GM23338 (cell line): ENCODE measurements around the gene IL13. TPM values are rescaled to one million over a fixed set of nuclear protein-coding genes. Genes with fewer than 3 reads are reported as not detected.

ENCODE experiments used
- ATAC-seq: fragments of 200-7000 bp; cut with Tn5 transposase; 3 replicates; pipeline ENCODE4 v1.9.1; 2020
- DNase-seq: peaks from one replicate; pipeline ENCODE4 v3.0.0-alpha.2; 2015; ENCODE audit warnings: low spot score
- H2AFZ ChIP-seq: fragments of 200-600 bp; sonication (generic); 2 replicates; pipeline ENCODE4 v1.8.0; 2016; ENCODE audit warnings: antibody characterized with exemption, mild to moderate bottlenecking, moderate library complexity
- H3F3A ChIP-seq: fragments of 200-600 bp; sonication (generic); replicated peaks from 2 replicates; pipeline ENCODE4 v1.8.0; 2017; ENCODE audit warnings: antibody characterized with exemption, mixed run types, low read depth
- H3K27ac ChIP-seq: fragments of 200-600 bp; sonication (generic); 2 replicates; pipeline ENCODE4 v1.6.1; 2016; ENCODE audit warnings: low read depth
- H3K27me3 ChIP-seq: fragments of 200-600 bp; sonication (generic); 2 replicates; pipeline ENCODE4 v1.8.0; 2016; ENCODE audit warnings: mild to moderate bottlenecking, mixed run types, moderate library complexity; ENCODE audit not compliant: insufficient read depth
- H3K36me3 ChIP-seq: fragments of 200-600 bp; sonication (generic); 2 replicates; pipeline ENCODE4 v1.8.0; 2016; ENCODE audit warnings: mild to moderate bottlenecking; ENCODE audit not compliant: insufficient read depth
- H3K4me1 ChIP-seq: fragments of 200-600 bp; sonication (generic); 2 replicates; pipeline ENCODE4 v1.8.0; 2016; ENCODE audit warnings: mild to moderate bottlenecking, moderate library complexity; ENCODE audit not compliant: insufficient read depth
- H3K4me2 ChIP-seq: fragments of 200-600 bp; sonication (generic); 2 replicates; pipeline ENCODE4 v1.7.1; 2017; ENCODE audit warnings: mixed run types
- H3K4me3 ChIP-seq: fragments of 200-600 bp; sonication (generic); 2 replicates; pipeline ENCODE4 v1.6.1; 2016; ENCODE audit warnings: mixed run types
- H3K79me2 ChIP-seq: fragments of 200-600 bp; sonication (generic); replicated peaks from 2 replicates; pipeline ENCODE4 v1.8.0; 2017; ENCODE audit warnings: mild to moderate bottlenecking; ENCODE audit not compliant: insufficient read depth
- H3K9me2 ChIP-seq: fragments of 200-600 bp; sonication (generic); 2 replicates; pipeline ENCODE4 v1.8.0; 2017; ENCODE audit not compliant: insufficient read depth
- H4K20me1 ChIP-seq: fragments of 200-600 bp; sonication (generic); replicated peaks from 2 replicates; pipeline ENCODE4 v1.8.0; 2017; ENCODE audit warnings: mild to moderate bottlenecking; ENCODE audit not compliant: insufficient read depth
- H3K27ac Mint-ChIP-seq: 2 replicates; pipeline ENCODE4 v1.8.0; 2020; ENCODE audit warnings: inconsistent platforms, mild to moderate bottlenecking, moderate library complexity, mixed read lengths
- H3K27me3 Mint-ChIP-seq: 3 replicates; pipeline ENCODE4 v1.8.0; 2022; ENCODE audit warnings: low read depth, mild to moderate bottlenecking, moderate library complexity, mixed read lengths, inconsistent platforms; ENCODE audit not compliant: insufficient read depth, poor library complexity
- H3K36me3 Mint-ChIP-seq: 3 replicates; pipeline ENCODE4 v1.8.0; 2021; ENCODE audit warnings: low read depth, mild to moderate bottlenecking, inconsistent platforms, moderate library complexity, mixed read lengths
- H3K4me1 Mint-ChIP-seq: 3 replicates; pipeline ENCODE4 v1.8.0; 2020; ENCODE audit warnings: mild to moderate bottlenecking, inconsistent platforms, mixed read lengths
- H3K4me3 Mint-ChIP-seq: 3 replicates; pipeline ENCODE4 v1.8.0; 2021; ENCODE audit warnings: moderate library complexity, mild to moderate bottlenecking, inconsistent platforms, mixed read lengths
- H3K9me3 Mint-ChIP-seq: 3 replicates; pipeline ENCODE4 v1.8.0; 2020; ENCODE audit warnings: moderate library complexity, mild to moderate bottlenecking, inconsistent platforms, mixed read lengths
- CREB1 ChIP-seq: fragments of 250-450 bp; sonication (Bioruptor Pico); IDR thresholded peaks from 2 replicates; pipeline ENCODE4 v1.5.0; 2020; ENCODE audit warnings: low read depth, mild to moderate bottlenecking, moderate library complexity
- CTCF ChIP-seq, 2 experiments: fragments of 200-600 bp in 1 of 2; sonication (generic) in 1 of 2; conservative IDR thresholded peaks; 2 replicates each; pipeline versions ENCODE4 v1.5.1 to v1.6.1; 2016 to 2017; ENCODE audit warnings: antibody characterized with exemption in 2 of 2, low read depth in 2 of 2, mild to moderate bottlenecking in 2 of 2, moderate library complexity in 1 of 2
- ETS1 ChIP-seq: IDR thresholded peaks from 2 replicates; pipeline ENCODE4 v1.6.1; 2016; ENCODE audit warnings: antibody characterized with exemption
- EZH2 ChIP-seq: fragments of 200-600 bp; sonication (generic); IDR thresholded peaks from one replicate; pipeline ENCODE4 v1.8.0; 2017; ENCODE audit warnings: antibody characterized with exemption, mild to moderate bottlenecking, low read depth; ENCODE audit not compliant: unreplicated experiment
- EZH2phosphoT487 ChIP-seq: fragments of 200-600 bp; sonication (generic); IDR thresholded peaks from one replicate; pipeline ENCODE4 v1.8.1; 2018; ENCODE audit warnings: antibody characterized with exemption; ENCODE audit not compliant: unreplicated experiment
- JUNB ChIP-seq: IDR thresholded peaks from one replicate; pipeline ENCODE4 v1.6.1; 2016; ENCODE audit warnings: antibody characterized with exemption; ENCODE audit not compliant: unreplicated experiment
- NANOG ChIP-seq: IDR thresholded peaks from 2 replicates; pipeline ENCODE4 v1.6.1; 2016; ENCODE audit warnings: antibody characterized with exemption, borderline replicate concordance
- POLR2AphosphoS5 ChIP-seq: IDR thresholded peaks from 2 replicates; pipeline ENCODE4 v1.6.1; 2016; ENCODE audit warnings: antibody characterized with exemption, low read depth
- REST ChIP-seq: IDR thresholded peaks from one replicate; pipeline ENCODE4 v1.6.1; 2018; ENCODE audit warnings: antibody characterized with exemption; ENCODE audit not compliant: unreplicated experiment
- STAT1 ChIP-seq: IDR thresholded peaks from one replicate; pipeline ENCODE4 v1.6.1; 2016; ENCODE audit warnings: antibody characterized with exemption; ENCODE audit not compliant: unreplicated experiment
- ZNF114 ChIP-seq: fragments of 250-450 bp; sonication (Bioruptor Pico); IDR thresholded peaks from 2 replicates; pipeline ENCODE4 v1.5.0; 2020; ENCODE audit warnings: mild to moderate bottlenecking, moderate library complexity
- ZNF331 ChIP-seq: fragments of 250-450 bp; sonication (Bioruptor Pico); IDR thresholded peaks from 2 replicates; pipeline ENCODE4 v1.5.0; 2020; ENCODE audit warnings: low read depth, mild to moderate bottlenecking, moderate library complexity
- ZNF462 ChIP-seq: fragments of 250-450 bp; sonication (Bioruptor Pico); IDR thresholded peaks from 2 replicates; pipeline ENCODE4 v1.5.0; 2020; ENCODE audit warnings: mild to moderate bottlenecking, moderate library complexity
- polyA plus RNA-seq: library from polyadenylated mRNA; unstranded; fragments of >200 nt; fragmentation: Nextera tagmentation; extraction: Ambion mirVana; gene quantifications from 2 replicates; pipeline ENCODE4 v1.2.1, GENCODE V29; 2016
- total RNA-seq: library from RNA; depleted of rRNA; stranded (reverse); fragments of >200 nt; shearing (Covaris generic); gene quantifications from 2 replicates; pipeline ENCODE4 v1.2.3, GENCODE V29; 2014

Gene IL13
- total and polyA plus RNA-seq, 2 experiments from 2014 or later: not detected

GRCh38 chr5:132674671-132675506 lies 16.9 kb downstream of the IL13 start:
- Mint-ChIP-seq H3K9me3 (no peaks in the 10 kb centered on the region; the same call in 2 of the 3 replicates), H3K36me3 (no peaks in the 10 kb centered on the region; the same call in 2 of the 3 replicates), H3K27me3 (peaks cover 2% of the 10 kb centered on the region), H3K27ac (no peak overlapping the region), H3K4me3 (no peak overlapping the region), H3K4me1 (peaks cover 3% of the 10 kb centered on the region; the same call in 2 of the 3 replicates)
- Histone ChIP-seq H3K79me2 (no peaks in the 10 kb centered on the region), H3K9me2 (peaks cover 2% of the 10 kb centered on the region; the same call in 1 of the 2 replicates), H2AFZ (0 out of 2 replicates have a peak overlapping the region, but pooled peaks have one; percentile 76), H3K4me1 (no peaks in the 10 kb centered on the region), H3K36me3 (no peaks in the 10 kb centered on the region), H3F3A (no peaks in the 10 kb centered on the region), H3K27me3 (no peaks in the 10 kb centered on the region), H4K20me1 (no peaks in the 10 kb centered on the region), H3K4me2 (no peak overlapping the region), H3K4me3 (no peak overlapping the region), H3K27ac (no peak overlapping the region)
- no peak for ATAC-seq
- no peak for DNase-seq
- TF ChIP-seq NANOG: no peak
- TF ChIP-seq POLR2AphosphoS5: no peak
- no peak for TF ChIP-seq ZNF331 (CRISPR knock-in tag)
- no peak for TF ChIP-seq EZH2
- TF ChIP-seq ETS1: no peak
- TF ChIP-seq EZH2phosphoT487: no peak
- no peak for TF ChIP-seq REST
- no peak for TF ChIP-seq ZNF114
- no peak for TF ChIP-seq CREB1
- no peak for TF ChIP-seq CTCF (conservative IDR thresholded peaks at IDR 0.05; ENCODE audit: low read depth in 2 of 2)
- TF ChIP-seq STAT1: no peak
- TF ChIP-seq JUNB: no peak
- no peak for TF ChIP-seq ZNF462 (CRISPR knock-in tag)
